ENCODE results near the gene FGL2.
"Not testable (repeated sequence)": the region's sequence is repeated elsewhere in the genome, so short reads cannot be mapped to it uniquely, and the experiment has no call there.

FGL2 gene

DNA sequence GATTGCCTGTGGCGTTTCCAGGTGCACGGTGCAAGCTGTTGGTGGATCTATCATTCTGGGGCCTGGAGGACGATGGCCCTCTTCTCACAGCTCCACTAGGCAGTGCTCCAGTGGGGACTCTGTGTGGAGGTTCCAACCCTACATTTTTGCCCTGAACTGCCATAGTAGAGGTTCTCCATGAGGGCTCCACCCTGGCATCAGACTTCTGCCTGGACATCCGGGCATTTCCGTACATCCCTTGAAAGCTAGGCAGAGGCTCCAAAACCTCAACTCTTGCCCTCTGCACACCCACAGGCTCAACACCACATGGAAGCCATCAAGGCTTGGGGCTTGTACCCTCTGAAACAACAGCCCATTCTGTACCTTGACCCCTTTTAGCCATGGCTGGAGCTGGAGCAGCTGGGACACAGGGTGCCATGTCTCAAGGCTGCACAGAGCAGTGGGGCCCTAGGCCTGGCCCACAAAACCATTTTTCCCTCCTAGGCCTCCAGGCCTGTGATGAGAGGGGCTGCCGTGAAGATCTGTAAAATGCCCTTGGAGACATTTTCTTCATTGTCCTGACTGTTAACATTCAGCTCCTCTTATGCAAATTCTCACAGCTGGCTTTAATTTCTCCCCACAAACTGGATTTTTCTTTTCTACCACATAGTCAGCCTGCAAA, 10.0 kb upstream of the FGL2 start:
- no peak for DNase-seq

DNA sequence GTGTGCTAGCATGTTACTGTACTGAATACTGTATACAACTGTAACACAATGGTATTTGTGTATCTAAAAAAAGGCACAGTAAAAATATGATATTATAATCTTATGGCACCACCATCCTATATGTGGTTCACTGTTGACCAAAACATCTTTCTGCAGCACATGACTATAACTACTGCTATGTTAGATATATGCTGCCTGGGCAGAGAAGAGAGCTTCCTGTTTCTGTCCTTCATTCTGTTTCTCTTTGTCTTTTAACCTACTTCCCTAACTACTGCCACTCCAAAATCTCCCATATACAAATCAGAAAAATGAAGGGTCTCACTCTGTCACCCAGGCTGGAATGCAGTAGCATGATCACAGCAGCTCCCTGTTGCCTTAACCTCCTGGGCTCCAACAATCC, 8.8 kb upstream of the FGL2 start:
- DNase-seq: no peak

DNA sequence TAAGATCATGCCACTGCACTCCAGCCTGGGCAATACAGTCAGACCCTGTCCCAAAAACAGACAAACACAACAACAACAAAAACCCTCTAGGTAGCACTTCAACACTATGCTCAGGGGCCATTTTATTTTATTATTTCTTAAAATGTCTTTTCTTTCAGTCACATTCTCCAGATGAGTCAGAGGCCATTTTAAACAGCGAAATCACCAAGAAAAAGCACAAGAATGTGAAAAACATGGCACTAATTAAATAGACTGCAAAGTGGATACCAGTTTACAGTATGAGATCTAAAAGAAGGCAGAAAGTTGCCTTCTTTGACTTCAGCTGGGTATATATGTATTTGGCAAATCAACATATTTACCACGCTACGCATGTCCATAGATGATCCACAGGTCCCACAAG, 6.1 kb upstream of the FGL2 start:
- no peak for DNase-seq

DNA sequence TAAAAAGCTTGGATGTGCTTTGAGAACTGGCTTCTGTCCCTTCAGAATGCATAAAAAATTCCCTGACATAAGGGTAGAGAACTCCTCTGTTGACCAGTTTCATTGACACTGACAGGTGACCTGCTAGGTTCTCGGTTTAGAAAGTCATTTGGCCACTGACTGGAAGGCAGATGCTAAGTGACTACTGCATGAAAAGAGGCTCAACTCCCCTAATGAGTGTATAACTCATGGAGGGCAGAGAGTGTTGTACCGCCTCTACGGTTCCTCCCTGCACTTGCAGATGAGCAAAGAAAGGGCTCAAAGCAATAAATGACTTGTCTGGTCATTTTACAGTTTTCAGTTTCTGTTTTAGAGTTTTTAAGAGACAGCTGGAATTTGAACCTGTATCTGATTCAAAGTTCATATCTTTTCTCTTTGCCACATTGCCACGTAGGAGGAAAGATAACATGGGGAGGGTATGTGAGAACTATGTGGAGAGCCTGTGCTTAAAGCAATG, 2.9 kb upstream of the FGL2 start:
- no peak for DNase-seq

DNA sequence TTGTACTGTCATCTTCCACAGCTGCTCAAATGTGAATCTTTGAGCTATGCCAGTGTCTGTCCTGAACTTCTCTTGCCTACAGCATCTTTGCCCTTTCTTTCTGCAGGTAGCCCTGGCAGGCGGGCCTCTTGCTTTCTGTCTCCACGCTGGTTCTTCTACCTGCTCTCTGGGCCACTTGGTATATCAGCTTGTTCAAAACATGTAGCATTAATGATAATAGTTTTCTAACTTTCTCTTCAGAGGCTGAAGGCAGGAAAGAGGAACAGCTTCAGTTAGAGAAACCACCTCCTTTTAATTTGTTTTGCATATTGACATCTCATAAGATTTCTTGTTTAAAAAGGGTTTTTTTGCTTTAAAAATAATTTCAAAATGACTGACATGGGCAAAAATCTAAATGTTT, 923 bp upstream of the FGL2 start:
- DNase-seq: no peak

DNA sequence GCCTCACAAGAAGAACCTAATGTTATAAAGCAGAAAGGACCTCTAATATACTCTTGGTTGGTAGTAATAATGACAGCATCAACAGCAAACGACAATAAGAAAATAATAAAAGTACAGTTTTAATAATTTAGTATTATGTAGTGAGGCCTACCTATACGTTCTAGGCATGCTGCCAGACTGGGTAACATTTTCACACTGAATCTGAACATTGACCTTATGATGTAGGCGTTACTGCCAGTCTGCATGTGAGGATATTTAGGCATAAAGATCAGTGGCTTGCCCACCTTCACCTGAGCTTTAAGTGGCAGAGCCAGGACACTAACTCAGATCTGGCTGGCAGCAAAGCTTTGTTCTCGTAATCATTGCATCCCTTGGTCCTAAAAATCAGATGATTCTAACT, 2.5 kb downstream of the FGL2 start:
- no peak for DNase-seq

DNA sequence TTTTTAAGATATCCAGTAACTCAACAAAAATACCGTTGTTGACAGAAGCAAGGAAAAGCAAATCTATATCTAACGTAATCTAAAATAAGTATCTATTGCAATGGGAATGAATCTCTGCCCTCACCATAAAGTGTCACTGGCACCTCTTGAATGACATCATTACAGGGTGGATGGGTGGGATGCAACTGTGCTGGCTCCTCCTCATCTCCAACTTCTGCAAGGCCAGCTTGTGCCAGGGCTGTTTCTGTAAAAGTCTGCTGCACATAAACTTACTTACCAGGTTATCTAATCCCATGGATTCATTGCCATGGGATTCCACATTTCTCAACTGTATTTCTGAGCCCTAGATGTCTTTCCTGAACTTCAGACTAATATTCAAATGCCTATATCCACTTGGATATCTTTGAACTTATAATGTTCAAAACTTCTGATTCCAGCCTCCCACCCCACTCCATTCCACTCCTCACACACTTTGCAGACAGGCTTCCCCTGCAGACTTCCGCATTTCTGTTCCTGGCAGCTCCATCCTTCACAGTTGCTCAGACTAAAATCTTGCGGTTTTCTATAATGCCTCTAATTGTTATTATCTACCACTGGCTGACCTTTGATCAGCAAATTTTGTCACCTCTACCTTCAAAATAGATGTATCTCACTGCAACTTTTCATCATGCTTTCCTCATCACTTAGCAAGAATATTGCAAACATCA, 10.7 kb downstream of the FGL2 start:
- no peak for DNase-seq

DNA sequence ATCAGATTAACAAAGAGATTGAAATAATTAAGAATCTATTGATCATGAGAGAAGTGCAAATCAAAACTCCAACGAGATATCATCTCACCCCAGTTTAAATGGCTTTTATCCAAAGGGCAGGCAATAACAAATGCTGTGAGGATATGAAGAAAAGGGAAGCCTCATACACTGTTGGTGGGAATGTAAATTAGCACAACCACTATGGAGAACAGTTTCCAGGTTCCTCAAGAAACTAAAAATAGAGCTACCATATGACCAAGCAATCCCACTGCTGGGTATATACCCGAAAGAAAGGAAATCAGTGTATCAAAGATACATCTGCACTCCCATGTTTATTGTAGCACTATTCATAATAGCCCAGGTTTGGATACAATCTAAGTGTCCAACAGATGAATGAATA, 13.8 kb downstream of the FGL2 start:
- DNase-seq: no peak

DNA sequence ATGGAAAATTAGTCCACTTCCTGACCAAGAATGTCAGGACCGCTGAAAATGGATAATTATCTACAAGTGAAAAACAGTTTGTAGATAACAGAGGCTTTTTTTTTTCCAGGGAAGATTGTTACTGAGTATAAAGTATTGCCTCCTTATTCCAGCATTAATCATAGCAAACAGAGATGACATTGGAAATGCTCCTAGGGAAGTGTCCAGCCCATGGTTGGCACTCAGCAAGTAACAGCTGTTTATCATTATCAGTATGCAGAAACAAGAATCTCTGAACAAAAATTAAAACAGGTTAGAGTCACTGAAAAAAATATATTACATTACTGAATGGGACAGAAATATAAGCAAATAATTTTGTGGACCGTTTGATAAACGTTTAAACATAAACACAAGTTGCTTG, 14.6 kb downstream of the FGL2 start:
- DNase-seq: no peak

DNA sequence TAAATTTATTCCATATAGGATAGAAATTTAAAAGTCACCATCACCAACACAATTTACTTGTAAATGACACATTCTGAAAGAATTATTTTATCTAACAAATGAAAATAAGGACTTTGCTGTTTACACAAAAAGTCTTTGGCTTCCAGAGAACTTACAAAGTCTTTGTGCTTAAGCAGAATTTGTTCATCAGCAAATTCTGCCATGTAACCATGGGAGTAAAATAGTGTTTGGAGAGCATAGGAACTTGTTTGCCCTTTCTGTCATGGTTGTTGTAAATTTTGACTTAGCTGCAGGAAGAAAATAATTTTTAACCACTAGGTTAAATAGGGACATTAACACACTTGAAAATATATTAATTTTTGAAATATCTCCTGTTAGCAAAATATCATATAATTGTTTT, 15.2 kb downstream of the FGL2 start:
- no peak for DNase-seq

DNA sequence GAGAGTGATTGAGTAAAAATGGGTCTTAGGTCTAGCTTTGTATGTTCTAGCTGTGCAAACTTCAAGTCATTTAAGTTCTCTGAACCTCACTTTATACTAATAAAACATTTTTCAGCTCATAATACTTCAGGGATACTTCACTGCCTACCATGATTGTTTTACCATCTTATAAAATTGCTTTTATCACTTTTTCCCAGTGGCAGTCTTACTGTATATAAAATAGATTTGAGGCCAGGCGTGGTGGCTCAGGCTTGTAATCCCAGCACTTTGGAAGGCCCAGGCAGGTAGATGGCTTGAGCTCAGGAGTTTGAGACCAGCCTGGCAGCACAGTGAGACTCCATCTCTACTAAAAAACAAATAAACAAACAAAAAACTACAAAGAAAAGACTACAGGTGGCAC, 17.4 kb downstream of the FGL2 start:
- DNase-seq: no peak

DNA sequence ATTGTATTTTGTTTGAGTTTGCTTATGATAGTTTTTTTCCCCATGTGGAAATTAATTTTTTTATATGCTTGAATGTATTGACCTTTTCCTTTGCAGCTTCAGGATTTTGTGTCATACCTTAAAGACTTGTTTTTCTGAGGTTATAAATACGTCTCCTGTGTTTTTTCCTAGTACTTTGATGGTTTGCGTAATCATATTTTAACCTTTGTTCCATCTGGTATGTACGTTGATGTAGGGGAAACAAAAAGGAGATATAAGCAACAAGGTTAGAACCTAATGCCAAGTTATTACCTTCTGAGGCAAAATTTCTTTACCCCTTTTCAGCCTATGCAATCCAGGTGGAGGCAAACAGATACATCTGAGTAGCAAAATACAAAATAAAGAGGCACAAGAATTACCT, 17.9 kb downstream of the FGL2 start:
- no peak for DNase-seq

DNA sequence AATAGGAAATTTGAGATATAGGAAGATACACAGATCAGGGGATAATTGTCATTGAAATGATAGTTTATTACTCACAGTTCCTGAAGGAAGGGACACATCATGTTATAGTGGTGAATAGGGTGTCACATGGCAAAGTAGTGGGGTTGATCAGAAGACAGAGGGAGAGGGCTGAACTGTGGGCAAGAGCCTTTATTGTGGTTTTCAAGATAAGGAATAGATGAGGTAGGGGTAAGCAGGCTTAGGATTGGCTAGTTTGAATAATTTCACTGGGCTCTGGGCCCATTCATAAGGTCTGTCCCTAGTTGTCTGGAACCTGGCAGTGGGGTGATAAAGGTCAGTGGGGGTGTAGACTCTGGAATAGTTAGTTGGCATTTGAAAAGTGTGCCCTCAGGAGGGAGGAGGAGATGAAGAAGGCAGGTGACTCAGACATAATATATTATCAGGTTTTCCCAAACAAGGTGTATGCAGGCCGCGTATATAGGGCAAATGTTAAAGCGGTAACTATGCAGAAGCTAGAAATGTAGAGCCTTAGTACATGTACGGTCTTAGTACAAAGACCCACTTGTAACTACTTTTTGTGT, 18.5 kb downstream of the FGL2 start:
- no peak for DNase-seq

DNA sequence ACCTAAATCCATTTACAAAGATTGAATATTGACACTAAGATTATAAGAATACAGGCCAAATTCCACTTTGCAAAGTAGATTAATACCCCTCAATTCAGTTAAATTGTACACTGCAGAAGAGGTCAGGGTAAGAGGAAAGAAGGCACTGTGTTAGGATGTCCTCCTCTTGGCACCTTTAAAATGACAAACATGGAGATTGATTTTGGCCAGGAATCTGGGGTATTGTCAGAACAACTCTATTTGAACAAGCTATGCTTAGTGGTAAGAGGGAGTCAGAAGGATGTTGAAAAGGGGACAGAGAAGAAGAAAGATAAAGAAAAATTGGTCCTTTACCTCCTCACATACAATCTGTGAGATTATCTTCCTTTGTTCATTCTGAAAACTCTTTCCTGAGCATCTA, 21.6 kb downstream of the FGL2 start:
- not testable (repeated sequence) for DNase-seq

DNA sequence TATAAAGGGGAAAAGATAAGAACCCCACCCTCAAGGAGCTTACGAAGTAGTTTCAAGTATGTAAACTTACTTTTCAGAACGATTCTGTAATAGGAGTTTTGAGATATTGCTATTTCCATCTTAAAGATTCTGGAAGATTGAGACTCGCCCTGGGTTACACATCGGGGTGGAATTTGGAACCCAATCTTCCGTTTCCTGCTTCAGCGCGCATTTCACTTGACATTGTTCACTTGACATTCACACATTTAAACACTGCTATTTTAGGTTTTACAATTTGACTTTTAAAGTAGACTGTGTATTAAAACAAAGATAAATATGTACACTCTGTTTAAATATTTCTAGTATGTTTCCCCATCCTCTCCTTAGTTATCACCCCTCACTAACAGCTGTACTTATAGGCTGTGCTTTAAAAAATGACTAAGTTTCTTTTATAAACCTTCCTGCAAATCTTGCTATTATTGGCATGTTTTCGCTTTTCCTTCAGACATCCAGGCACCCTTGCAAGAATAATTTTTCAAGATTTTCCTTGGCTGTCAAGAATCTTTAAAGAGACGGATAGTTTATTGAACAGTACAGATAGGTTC, 22.2 kb downstream of the FGL2 start:
- DNase-seq: not testable (repeated sequence)

DNA sequence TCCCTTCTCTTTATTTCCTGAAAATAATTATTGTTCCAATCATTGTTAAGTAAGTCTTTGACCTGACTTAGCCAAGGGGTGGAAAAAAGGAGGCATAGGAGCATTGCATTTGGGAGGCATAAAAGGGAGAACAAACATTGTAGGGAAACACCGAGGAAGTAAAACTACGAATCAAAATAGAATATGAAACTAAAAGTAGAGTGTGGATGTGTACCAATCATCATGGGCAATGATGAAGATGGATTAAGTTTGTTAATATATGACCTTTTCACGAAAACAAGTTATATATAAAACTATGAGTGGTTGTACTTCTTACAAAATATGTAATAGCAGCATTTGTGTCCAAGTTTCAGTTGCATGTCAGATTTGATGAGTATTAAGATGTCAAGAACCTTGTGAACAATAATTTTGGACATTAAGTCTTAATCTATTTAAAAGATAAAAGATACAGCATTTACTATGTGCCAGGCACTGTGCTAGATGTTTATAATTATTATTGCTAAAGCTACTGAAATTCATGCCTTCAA, 24.3 kb downstream of the FGL2 start:
- not testable (repeated sequence) for DNase-seq

DNA sequence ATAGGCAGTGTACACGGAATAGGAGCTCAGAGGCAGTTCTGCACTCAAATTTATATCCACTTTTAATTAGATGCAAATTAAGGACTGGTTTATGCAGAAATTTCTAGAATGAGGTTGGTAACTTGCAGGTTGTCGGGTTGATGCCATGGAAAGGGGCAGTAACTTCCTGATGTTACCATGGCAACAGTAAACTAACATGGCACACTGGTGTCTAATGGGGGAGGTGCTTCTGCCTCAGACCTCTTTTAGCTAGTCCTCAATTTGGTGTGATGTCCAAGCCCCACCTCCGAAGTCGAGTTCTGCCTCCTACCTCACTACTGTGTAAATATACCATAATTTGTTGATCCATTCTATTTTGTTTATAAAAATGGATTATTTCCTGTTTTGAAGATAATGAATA, 25.2 kb downstream of the FGL2 start:
- not testable (repeated sequence) for DNase-seq

DNA sequence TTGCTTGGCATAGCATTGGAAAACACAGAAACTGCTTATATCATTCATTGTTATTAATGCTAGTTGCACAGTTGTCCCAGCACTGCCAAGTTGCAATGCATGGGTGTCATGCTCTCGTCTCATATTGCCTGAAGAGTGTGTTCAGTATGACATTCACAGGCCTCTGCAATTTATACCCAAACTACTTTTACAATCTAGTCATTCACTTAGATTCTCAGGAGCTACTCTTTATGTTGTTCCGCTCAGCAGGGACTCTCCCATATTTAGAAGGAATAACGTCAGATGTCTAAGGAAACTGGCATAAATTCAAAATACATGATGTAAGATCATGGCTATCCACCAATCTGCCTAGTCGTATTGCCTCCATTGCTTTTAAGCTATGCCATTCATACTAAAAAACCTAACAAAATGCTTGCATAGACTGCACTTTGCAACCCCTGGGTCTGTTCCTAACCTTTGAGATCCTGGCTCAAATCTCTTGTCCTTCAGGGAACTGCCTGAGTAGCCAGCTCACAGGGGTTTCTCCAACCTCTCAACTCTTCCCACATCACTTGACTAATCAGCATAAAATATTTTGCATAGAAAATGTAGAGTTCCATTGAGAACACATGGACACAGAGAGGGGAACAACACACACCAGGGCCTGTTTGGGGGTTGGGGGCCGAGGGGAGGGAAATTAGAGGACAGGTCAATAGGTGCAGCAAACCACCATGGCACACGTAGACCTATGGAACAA, 27.0 kb downstream of the FGL2 start:
- not testable (repeated sequence) for DNase-seq

DNA sequence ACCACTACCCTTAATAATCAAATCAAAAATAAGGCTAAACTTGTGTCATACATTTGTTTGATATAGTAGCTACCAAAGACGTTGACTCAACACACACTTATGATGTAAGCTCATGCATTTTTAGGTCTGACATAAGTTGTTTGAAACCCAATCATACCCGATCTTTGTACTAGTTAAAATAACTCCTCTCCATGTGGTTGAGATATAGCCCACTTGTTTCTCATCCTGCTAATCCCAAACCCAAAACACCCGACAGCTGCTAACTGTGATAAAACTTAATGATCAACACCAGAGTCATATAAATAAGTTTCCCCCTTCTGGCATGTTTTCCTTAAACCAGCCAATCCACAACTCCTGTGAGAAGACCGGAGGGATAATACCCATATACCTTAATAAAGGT, 28.5 kb downstream of the FGL2 start:
- not testable (repeated sequence) for DNase-seq

DNA sequence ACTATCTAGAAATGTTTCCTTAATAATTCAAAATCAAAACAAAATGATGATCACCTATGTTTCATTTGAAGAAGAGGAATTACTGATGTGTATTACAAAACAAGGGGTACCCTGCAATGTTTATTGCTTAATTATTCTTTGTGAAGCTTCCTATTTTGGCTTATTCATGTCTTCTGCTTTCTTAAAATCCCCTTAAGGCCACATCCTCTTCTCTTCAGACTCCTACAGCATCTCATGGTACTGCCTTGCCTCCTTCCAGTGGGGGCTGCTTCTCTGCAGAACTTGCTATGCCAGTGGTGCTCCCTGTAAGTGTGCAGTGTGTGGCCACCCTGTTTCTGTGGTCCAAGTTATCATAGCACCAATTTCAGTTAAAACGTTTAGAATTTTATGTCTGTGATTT, 42.2 kb downstream of the FGL2 start:
- no peak for DNase-seq

DNA sequence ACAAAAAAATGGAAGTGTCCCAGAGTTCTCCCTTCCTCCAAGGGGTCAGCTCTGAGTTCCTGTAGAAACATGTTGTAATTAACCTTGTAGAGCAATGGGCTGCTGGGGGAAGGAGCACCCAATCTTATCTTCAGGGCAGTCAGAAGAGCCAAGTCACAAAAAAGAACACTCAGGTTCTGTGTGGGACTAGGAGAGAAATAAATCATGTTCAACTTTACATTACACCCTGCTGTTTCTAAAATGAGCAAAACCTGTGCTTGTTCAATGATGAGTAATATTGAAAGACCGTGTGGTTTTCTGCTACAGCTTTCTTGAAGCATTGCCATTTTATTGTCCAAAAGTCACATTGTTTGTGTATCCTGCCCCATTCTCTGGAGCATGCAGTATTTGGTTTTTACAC, 42.6 kb downstream of the FGL2 start:
- not testable (repeated sequence) for DNase-seq

DNA sequence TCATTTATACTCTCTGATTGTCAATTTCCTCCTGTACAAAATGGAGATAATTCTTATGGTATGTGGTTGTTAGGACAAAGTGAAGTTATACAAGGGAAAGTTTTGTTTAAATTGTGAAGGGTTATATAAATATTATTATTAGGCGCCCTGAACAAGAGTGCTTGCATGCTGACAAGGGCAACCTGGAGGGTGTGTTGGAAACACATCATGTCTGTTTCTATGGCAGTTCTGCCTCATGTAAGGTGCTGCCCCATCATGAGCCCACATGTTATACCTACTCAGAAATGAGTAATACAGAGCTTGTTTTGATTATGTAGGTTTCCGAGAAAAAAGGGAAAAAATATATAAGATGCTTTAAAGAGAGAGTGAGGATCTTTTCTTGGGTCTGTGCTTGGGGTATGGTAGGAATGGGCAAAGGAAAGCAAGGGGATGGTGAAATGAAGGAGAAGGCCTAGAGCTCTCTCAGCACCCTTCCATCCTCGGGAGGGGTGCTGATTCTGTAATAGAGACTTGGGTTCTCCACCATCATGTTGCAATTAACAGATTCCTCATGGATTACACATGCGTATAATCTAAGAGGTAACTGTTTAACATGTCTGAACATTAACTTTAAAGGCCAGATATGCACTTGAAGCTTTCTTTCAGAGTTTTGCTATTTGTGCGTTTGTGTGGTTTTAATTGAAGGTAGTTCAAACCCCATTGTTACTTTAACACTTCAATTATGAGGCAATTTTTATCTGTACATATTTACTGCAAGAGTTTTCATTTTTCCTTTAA, 43.8 kb downstream of the FGL2 start:
- DNase-seq: not testable (repeated sequence)
